ENCODE data around the gene CSAD.

- TF ChIP-seq CTCF (conservative IDR thresholded peaks at IDR 0.05) (no peak), EZH2 (IDR thresholded peaks at IDR 0.05; ENCODE audit: low read depth) (no peak)
These were observed 34.1 kb upstream of the CSAD start for GRCh38 chr12:53214687-53215455.
